Endothelial cell (in vitro differentiated cells): ENCODE measurements around the gene TMPRSS11F. TPM values are rescaled to one million over a fixed set of nuclear protein-coding genes. Genes with fewer than 3 reads are reported as not detected.

Experiments
- DNase-seq: peaks from one replicate; pipeline ENCODE4 v3.0.0; 2021; ENCODE audit warnings: low spot score
- H3K27ac Mint-ChIP-seq: one replicate; pipeline ENCODE4 v1.8.0; 2021; ENCODE audit warnings: mixed read lengths, inconsistent platforms; ENCODE audit not compliant: unreplicated experiment
- H3K27me3 Mint-ChIP-seq: one replicate; pipeline ENCODE4 v1.8.0; 2021; ENCODE audit warnings: mild to moderate bottlenecking, moderate library complexity, mixed read lengths, inconsistent platforms; ENCODE audit not compliant: unreplicated experiment
- H3K36me3 Mint-ChIP-seq: one replicate; pipeline ENCODE4 v1.8.0; 2021; ENCODE audit warnings: mild to moderate bottlenecking, low read depth, mixed read lengths, inconsistent platforms; ENCODE audit not compliant: unreplicated experiment
- H3K4me1 Mint-ChIP-seq: one replicate; pipeline ENCODE4 v1.8.0; 2021; ENCODE audit warnings: mild to moderate bottlenecking, mixed read lengths, inconsistent platforms; ENCODE audit not compliant: unreplicated experiment
- H3K4me3 Mint-ChIP-seq: one replicate; pipeline ENCODE4 v1.8.0; 2021; ENCODE audit warnings: mild to moderate bottlenecking, mixed read lengths, inconsistent platforms; ENCODE audit not compliant: unreplicated experiment
- H3K9me3 Mint-ChIP-seq: one replicate; pipeline ENCODE4 v1.8.0; 2021; ENCODE audit warnings: mixed read lengths, inconsistent platforms; ENCODE audit not compliant: unreplicated experiment
- total RNA-seq: library from RNA; stranded (reverse); fragmentation: NEBNext Ultra II Directional; extraction: Animal tissue kit (Norgen Biotek cat#: 25700); gene quantifications from one replicate; pipeline ENCODE4 v1.2.1, GENCODE V29; 2021; ENCODE audit not compliant: unreplicated experiment
- TF ChIP-seq, protein P1 (sequence below): fragments of 200-600 bp; sonication (generic); IDR thresholded peaks from one replicate; pipeline ENCODE4 v1.5.0; 2021; ENCODE audit warnings: antibody characterized with exemption; ENCODE audit not compliant: unreplicated experiment

Gene TMPRSS11F
- total RNA-seq, 1 donor from 2014 or later, result not detected

- DNase-seq, result no peak
- peaks cover 2% of the 10 kb centered on the region for H3K27me3 Mint-ChIP-seq
- H3K36me3 Mint-ChIP-seq, result no peaks in the 10 kb centered on the region
- H3K4me3 Mint-ChIP-seq, result no peak overlapping the region
- peaks cover 15% of the 10 kb centered on the region for H3K4me1 Mint-ChIP-seq
- TF ChIP-seq, protein P1, sequence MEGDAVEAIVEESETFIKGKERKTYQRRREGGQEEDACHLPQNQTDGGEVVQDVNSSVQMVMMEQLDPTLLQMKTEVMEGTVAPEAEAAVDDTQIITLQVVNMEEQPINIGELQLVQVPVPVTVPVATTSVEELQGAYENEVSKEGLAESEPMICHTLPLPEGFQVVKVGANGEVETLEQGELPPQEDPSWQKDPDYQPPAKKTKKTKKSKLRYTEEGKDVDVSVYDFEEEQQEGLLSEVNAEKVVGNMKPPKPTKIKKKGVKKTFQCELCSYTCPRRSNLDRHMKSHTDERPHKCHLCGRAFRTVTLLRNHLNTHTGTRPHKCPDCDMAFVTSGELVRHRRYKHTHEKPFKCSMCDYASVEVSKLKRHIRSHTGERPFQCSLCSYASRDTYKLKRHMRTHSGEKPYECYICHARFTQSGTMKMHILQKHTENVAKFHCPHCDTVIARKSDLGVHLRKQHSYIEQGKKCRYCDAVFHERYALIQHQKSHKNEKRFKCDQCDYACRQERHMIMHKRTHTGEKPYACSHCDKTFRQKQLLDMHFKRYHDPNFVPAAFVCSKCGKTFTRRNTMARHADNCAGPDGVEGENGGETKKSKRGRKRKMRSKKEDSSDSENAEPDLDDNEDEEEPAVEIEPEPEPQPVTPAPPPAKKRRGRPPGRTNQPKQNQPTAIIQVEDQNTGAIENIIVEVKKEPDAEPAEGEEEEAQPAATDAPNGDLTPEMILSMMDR, result no peak
- no peak overlapping the region for H3K27ac Mint-ChIP-seq
- H3K9me3 Mint-ChIP-seq, result no peaks in the 10 kb centered on the region
These were observed 55.3 kb downstream of the TMPRSS11F start for GRCh38 chr4:68074397-68074796.

GRCh38 chr4:68070302-68070701, 59.4 kb downstream of the TMPRSS11F start:
- H3K27ac Mint-ChIP-seq, result no peak overlapping the region
- no peak overlapping the region for H3K4me3 Mint-ChIP-seq
- no peak for DNase-seq
- no peaks in the 10 kb centered on the region for H3K9me3 Mint-ChIP-seq
- H3K36me3 Mint-ChIP-seq, result no peaks in the 10 kb centered on the region
- H3K4me1 Mint-ChIP-seq, result peaks cover 15% of the 10 kb centered on the region
- H3K27me3 Mint-ChIP-seq, result peaks cover 2% of the 10 kb centered on the region
- TF ChIP-seq, protein P1, result no peak

DNA sequence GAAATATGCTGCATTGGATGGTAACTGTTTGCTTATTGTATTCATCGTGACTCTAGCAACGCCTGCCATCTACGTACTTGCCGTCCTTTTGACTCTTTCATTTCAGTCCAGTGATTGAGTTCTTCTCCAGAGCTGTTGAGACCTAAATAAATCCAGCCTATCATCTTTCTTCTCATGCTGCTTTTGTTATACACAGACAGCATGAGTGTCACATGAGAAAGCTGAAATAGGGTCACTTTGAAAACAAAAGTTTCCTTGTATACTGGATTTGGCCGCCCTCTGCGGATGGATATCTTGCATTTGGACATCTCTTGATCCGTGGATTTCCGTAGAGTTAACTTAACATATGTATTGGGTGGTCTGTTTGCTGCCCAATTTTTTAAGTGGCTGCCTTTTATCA, 67.2 kb downstream of the TMPRSS11F start:
- Mint-ChIP-seq H3K36me3 (no peaks in the 10 kb centered on the region), H3K27me3 (peaks cover 4% of the 10 kb centered on the region), H3K4me1 (peaks cover 5% of the 10 kb centered on the region), H3K27ac (no peak overlapping the region), H3K4me3 (no peak overlapping the region), H3K9me3 (no peaks in the 10 kb centered on the region)
- no peak for DNase-seq
- TF ChIP-seq, protein P1, result no peak

GRCh38 chr4:68038272-68038671, 91.4 kb downstream of the TMPRSS11F start:
- TF ChIP-seq, protein P1, result no peak
- Mint-ChIP-seq H3K36me3 (no peaks in the 10 kb centered on the region), H3K27ac (no peak overlapping the region), H3K4me3 (no peak overlapping the region), H3K4me1 (no peaks in the 10 kb centered on the region), H3K9me3 (no peaks in the 10 kb centered on the region), H3K27me3 (no peaks in the 10 kb centered on the region)
- DNase-seq, result no peak

GRCh38 chr4:68021185-68021584, 108.5 kb downstream of the TMPRSS11F start:
- no peak overlapping the region for H3K4me3 Mint-ChIP-seq
- H3K9me3 Mint-ChIP-seq, result no peaks in the 10 kb centered on the region
- DNase-seq, result no peak
- H3K36me3 Mint-ChIP-seq, result no peaks in the 10 kb centered on the region
- no peaks in the 10 kb centered on the region for H3K27me3 Mint-ChIP-seq
- TF ChIP-seq, protein P1, result no peak
- no peaks in the 10 kb centered on the region for H3K4me1 Mint-ChIP-seq
- no peak overlapping the region for H3K27ac Mint-ChIP-seq
